Right lobe of liver (tissue), 4 donors: ENCODE data around the gene SLC48A1.

Experiments
- POLR2A ChIP-seq: fragments of 450-650 bp; IDR thresholded peaks from one replicate; pipeline ENCODE4 v1.6.1; 2017; ENCODE audit warnings: antibody characterized with exemption, mild to moderate bottlenecking
- TF ChIP-seq, protein P1 (sequence below), 4 donors: fragments of 200-600 bp in 3 of 4; fragments of 450-650 bp in 1 of 4; IDR thresholded peaks; one replicate each; pipeline versions ENCODE4 v1.5.1 to v1.8.0; 2016 to 2022; ENCODE audit warnings: antibody characterized with exemption in 4 of 4, mild to moderate bottlenecking in 2 of 4
- donor health status: DM: no; HTN: no; CAD: no.
- donor health status: DM: no; HTN: no; CAD: no.
- donor health status: DM: no; HTN: yes; CAD: no.

DNA sequence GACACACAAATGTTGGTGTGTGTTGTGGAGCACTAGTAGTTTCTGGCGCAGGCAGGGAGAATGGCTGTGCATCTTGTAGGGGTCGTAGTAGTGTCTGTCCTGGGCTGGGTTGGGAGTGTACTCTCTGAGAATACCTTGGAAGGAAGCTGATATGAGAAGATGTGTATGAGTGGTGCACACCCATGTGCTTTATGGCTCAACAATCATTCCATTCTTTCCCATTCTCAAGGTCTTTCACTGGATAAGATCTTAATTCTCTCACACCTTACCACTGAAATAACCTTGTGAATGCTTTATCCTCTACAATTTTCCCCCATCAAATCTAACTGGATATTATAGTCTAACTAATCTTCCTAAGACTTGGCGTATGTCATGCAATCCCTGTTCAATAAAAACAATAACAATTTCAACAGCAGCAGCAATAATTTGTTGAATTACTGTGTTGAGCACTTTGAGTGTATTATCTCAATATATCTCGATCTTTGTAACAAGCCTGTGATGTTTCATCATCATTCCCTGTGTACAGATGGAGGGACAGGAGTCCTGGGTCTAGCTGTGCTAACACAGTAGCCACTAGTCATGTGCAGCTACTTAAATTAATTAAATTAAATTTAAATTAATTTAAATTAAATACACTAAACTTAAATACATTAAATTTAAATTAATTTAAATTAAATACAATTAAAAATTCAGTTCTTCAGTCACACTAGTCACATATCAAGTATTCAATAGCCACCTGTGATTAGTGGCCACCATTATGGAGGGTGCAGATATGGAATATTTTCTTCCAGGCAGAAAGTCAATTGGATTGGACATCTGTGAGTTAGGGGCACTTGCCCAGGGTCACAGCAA, 3.6 kb upstream of the SLC48A1 start:
- TF ChIP-seq POLR2A = no peak
- TF ChIP-seq, protein P1, sequence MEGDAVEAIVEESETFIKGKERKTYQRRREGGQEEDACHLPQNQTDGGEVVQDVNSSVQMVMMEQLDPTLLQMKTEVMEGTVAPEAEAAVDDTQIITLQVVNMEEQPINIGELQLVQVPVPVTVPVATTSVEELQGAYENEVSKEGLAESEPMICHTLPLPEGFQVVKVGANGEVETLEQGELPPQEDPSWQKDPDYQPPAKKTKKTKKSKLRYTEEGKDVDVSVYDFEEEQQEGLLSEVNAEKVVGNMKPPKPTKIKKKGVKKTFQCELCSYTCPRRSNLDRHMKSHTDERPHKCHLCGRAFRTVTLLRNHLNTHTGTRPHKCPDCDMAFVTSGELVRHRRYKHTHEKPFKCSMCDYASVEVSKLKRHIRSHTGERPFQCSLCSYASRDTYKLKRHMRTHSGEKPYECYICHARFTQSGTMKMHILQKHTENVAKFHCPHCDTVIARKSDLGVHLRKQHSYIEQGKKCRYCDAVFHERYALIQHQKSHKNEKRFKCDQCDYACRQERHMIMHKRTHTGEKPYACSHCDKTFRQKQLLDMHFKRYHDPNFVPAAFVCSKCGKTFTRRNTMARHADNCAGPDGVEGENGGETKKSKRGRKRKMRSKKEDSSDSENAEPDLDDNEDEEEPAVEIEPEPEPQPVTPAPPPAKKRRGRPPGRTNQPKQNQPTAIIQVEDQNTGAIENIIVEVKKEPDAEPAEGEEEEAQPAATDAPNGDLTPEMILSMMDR (IDR thresholded peaks at IDR 0.05) = no peak
